ENCODE results near the gene KRTAP12-3. TPM values are rescaled to one million over a fixed set of nuclear protein-coding genes. Genes with fewer than 3 reads are reported as not detected.

KRTAP12-3 gene
- total and polyA plus RNA-seq, 8 donors, result not detected

- Histone ChIP-seq H3K4me3 (no peak overlapping the region), H3K4me1 (no peaks in the 10 kb centered on the region), H3K27ac (no peak overlapping the region), H3K27me3 (peaks cover 0 to 26% of the 10 kb centered on the region in 2 donors), H3K9me3 (peaks cover 3 to 37% of the 10 kb centered on the region in 2 donors), H3K36me3 (no peaks in the 10 kb centered on the region)
- intact Hi-C loops (cut with DNase I), result no loop called here
- TF ChIP-seq CTCF (IDR thresholded peaks at IDR 0.05), result no peak
- no peak for ATAC-seq
- DNase-seq, result peak in 1 of 4 donors; percentile 39
These were observed 28.9 kb upstream of the KRTAP12-3 start for GRCh38 chr21:44628707-44629391.

GRCh38 chr21:44630440-44630839, 27.3 kb upstream of the KRTAP12-3 start:
- H3K27ac ChIP-seq, result no peak overlapping the region
- no peak for ATAC-seq
- H3K36me3 ChIP-seq, result no peaks in the 10 kb centered on the region
- peaks cover 0 to 23% of the 10 kb centered on the region in 2 donors for H3K9me3 ChIP-seq
- no peak for DNase-seq
- no peaks in the 10 kb centered on the region for H3K4me1 ChIP-seq
- no peak for TF ChIP-seq CTCF (IDR thresholded peaks at IDR 0.05)
- intact Hi-C loops (cut with DNase I), result no loop called here
- no peak overlapping the region for H3K4me3 ChIP-seq
- peaks cover 0 to 27% of the 10 kb centered on the region in 2 donors for H3K27me3 ChIP-seq

GRCh38 chr21:44632067-44632466, 25.7 kb upstream of the KRTAP12-3 start:
- no peak overlapping the region for H3K27ac ChIP-seq
- DNase-seq (no peak), ATAC-seq (no peak)
- TF ChIP-seq CTCF (IDR thresholded peaks at IDR 0.05), result no peak
- peaks cover 0 to 23% of the 10 kb centered on the region in 2 donors for H3K9me3 ChIP-seq
- H3K36me3 ChIP-seq, result no peaks in the 10 kb centered on the region
- H3K4me1 ChIP-seq, result no peaks in the 10 kb centered on the region
- H3K27me3 ChIP-seq, result peaks cover 0 to 31% of the 10 kb centered on the region in 2 donors
- H3K4me3 ChIP-seq, result no peak overlapping the region
- intact Hi-C loops (cut with DNase I), result no loop called here

GRCh38 chr21:44636209-44637017, 21.3 kb upstream of the KRTAP12-3 start:
- no peak for ATAC-seq
- no peaks in the 10 kb centered on the region for H3K36me3 ChIP-seq
- H3K9me3 ChIP-seq, result peaks cover 0 to 24% of the 10 kb centered on the region in 2 donors
- intact Hi-C loops (cut with DNase I), result no loop called here
- peak in 1 of 4 donors; percentile 39 for DNase-seq
- H3K27me3 ChIP-seq, result peaks cover 0 to 28% of the 10 kb centered on the region in 2 donors
- H3K4me3 ChIP-seq, result no peak overlapping the region
- no peak overlapping the region for H3K27ac ChIP-seq
- no peaks in the 10 kb centered on the region for H3K4me1 ChIP-seq
- TF ChIP-seq CTCF (IDR thresholded peaks at IDR 0.05), result no peak

All from left lung (tissue), 10 donors.